Kidney tubule cell (primary cell): Measurements from ENCODE around the gene AFF3.
A peak's percentile ranks its signal among the peaks of the same experiment; 100 is the strongest.
"Not testable (repeated sequence)": the region's sequence is repeated elsewhere in the genome, so short reads cannot be mapped to it uniquely, and the experiment has no call there.

ENCODE experiments used
- DNase-seq: peaks from one replicate; pipeline ENCODE4 v3.0.0-alpha.2; 2018; ENCODE audit warnings: low spot score

Gene AFF3

DNA sequence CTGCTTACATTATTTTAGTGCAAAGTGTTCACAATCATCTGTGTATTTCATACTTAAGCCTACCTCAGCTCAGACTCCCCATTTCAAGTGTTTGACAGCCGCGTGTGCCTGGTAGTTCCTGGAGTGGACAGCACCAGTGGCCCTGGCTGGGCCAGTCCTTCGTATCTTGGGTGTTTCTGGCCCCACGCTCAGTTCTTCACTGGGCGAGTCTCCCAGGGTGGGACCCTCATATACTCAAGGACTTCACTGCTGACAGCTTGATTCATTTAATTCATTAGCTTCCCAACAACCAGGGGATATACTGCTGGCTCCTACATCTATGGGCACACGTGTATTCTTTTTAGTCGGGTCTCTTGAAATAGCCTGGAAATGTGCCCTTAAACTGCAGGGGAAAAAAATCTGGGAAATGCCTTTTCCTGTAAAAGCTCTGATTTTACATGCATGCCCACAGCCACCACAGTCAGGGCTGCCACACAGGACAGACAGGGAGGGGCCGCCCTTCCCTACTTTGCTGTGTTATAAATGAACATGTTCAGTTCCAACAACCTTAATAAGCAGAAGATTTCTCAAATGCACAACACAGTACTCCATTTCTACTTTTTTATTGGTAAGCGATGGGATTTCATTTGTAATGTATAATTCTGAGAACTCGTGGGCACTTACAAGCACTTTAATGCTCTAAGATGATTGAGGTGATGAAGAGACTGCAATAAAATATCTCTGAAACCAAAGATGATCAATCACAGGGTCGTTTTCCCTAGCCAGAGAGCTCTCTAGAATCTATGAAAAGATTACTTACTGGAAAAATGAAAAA, 447.1 kb downstream of the AFF3 start:
- DNase-seq, result no peak

DNA sequence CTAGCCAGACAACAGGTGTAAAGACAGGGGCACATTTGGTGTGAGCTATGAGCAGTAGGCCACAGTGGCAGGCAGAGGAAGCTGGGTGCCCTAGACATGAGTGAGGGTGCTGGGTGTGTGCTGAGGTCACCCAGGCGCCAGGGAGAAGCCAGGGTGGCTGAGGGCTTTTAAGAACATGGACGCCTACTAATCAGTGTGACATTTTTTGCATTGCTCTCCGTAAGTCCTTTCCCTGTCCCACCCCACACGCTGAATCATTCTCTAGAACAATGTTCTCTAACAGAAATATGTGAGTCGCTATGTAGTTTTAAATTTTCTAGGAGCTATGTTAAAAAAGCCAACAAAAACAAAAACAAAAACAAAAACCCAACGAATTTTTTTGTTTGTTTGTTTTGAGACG, 448.1 kb downstream of the AFF3 start:
- DNase-seq, result no peak

DNA sequence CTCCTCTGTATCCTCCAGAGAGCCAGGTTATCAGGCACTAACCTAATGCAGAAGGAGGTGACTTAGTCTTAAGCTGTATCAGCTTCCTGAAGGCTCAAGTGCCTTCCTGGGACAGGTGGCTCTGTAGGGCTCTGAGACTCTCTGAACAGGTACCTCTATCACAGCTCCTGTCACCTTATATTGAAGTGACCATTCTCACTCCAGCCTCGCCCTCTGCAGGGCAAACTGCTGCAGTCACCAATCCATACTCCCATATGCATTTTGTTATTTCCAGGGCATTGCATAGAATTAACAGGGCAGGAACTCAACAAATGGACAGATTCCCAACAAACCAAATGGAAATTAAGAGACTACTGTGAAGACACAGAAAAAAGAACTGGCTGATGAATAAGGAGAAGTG, 449.6 kb downstream of the AFF3 start:
- DNase-seq, result no peak

DNA sequence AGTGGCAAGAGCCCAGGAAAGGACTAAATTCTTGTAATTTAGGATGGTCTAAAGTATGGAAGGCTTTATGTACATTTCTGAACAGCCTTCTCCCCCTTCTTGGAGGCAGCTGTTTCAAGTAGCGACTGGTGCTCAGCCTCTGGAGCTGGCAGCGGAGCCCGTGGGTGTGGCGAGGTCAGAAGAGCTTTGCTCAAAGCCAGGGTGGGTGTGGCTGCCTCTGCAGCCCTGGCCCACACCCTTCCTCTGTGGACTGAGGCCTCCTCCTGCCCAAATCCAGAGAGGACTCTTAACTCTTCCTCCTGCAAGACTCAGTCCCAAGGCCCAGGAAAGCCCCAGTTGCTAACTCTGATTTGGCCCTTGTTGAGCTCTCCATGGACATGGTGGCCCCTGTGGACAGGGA, 450.5 kb downstream of the AFF3 start:
- DNase-seq, result no peak

DNA sequence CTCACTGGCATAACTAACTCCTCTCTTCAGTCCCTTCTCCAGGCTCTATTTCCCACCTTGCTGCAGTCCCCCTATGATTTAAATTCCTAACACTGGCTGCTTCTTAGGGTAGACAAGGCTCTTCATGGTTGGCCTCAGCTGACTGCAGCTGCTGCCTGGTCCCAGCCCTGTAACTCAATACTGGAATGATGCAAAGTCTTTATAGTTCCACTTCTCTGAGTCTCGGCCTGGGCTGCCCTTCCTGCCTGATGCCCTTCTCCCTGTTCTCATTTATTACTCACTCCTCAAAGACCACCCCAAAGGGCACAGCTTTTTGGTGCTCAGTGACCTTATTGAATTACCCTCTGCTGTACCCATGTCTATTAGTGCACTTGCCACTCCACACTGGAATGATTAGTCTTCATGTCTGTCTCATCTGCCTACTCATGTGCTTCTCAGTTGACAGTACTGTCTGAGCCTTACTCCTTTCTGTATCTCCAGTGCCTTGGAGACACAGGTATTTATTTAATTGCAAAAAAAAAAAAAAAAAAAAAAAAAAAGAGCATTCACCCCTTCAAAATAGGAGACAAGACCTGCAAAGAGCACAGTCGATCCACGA, 453.1 kb downstream of the AFF3 start:
- DNase-seq, result no peak

DNA sequence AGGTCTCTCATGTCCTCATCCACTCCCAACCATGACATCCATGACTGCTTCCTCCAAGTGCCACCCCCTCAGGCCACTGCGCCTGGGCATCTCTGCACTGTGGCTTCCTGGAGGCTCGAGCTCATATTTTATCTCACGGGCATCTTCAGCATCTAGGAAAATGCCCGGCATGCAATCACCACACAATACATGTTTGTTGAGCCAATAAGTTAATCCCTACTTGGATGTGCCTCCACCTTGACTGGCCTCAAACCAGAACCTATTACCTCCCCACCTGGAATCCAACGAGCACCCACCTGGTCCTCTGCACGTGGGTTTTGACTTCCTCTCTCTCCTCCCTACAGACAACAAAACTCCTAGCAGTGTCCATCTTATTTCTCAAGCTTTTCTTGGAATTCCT, 453.7 kb downstream of the AFF3 start:
- DNase-seq, result no peak

DNA sequence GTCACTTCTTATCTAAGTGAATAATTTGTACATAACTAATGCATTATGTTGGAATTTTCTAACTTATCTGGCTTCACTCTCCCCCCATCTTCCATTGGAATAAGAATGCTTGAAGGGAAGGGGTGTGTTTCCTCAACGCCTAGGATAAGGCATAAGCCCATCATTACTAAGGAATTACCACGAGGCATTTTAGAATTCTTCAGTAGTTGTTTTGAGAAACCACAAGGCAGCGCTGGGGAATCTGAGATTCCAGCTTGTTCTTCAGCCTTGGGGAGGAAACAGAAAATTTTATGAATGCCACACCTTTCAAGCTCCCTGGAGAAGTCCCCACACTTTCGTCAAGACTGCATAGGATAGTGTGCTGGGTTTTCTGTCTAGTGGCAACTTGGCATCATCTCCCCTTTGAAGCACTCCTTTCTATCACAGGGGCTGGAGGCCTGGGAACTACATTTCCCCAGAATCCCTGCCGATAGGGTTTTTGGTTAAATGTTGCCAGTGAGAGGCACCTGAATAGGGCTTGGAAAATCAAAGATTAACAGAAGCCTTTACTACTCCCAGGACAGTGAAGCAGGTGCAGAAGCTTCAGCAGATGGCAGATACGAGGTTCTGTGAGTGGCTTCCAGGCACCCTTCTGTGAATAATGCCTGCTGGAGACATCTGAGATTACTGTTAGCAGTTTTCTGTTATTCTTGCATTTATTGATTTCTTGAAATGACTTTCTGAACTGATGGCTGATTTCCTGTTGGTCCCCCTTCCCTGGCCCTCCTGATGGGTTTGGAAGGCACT, 459.9 kb downstream of the AFF3 start:
- no peak for DNase-seq

DNA sequence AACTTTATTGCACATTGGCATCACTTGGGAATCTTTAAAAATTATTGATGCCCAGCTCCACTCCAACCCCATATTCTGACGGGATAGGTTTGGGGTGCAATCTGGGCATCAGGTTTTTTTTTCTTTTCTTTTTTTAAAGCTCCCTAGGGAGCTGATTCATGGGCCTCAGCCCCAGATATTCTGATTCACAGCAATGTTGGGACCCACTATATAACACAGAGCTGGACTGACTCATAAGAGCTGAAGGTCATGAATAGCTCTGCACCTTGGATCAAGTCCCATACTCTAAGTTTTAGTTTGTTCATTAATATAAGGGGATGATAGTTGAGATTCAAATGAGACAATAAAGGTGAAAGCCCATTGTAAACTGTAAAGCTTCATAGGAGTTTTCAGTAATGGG, 461.4 kb downstream of the AFF3 start:
- peak; percentile 34 for DNase-seq

DNA sequence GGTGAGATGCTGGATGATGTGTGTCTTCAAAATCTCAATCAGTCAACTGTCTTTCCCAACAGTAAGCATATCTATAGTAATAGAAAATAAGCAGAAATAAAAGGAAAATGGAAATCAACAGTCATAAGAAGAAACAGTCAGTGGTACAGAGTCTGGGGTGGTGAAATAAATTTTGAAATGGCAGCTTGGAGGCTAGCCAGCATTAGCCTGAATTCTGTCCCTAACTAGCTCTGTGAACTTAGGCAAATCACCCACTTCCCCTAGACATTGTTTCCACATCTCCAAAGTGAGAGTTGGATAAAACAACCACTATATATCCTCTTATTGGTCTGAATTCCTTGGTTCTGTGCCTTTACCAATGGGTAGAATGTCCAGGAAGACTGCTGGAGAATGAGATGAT, 462.9 kb downstream of the AFF3 start:
- no peak for DNase-seq

DNA sequence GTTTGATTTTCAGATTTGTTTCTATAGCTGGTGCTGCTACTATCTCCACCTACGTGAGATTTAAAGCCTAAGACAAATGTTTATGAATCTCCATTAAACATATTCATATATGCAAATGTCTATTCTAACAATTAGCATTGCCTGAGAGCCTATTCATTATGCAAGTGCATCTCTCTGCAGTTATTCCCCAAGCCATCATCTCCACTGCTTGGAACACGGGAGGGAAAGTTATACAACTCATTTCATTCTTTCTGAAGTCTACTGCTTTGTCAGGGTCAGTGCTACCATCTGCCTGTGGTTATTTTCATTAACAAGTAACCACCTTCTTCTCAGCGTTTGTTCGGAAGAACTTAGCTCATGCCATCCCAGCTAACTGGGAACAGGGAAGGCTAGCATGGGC, 463.8 kb downstream of the AFF3 start:
- no peak for DNase-seq

DNA sequence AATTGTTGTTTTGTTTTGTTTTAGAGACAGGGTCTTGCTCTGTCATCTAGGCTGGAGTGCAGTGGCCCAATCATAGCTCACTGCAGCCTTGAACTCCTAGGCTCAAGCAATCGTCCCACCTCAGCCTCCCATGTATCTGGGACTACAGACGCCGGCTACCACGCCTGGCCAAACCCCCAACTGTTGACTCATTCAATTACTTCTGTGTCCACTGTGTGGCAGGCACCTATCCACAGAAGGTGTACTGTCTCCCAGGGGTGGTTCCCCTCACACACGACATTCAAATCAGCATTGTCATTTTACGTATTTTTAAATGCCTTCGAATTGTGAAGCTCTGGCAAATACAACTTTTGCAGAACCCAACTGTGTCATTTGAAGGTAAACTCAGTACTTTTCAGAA, 464.6 kb downstream of the AFF3 start:
- DNase-seq, result no peak

DNA sequence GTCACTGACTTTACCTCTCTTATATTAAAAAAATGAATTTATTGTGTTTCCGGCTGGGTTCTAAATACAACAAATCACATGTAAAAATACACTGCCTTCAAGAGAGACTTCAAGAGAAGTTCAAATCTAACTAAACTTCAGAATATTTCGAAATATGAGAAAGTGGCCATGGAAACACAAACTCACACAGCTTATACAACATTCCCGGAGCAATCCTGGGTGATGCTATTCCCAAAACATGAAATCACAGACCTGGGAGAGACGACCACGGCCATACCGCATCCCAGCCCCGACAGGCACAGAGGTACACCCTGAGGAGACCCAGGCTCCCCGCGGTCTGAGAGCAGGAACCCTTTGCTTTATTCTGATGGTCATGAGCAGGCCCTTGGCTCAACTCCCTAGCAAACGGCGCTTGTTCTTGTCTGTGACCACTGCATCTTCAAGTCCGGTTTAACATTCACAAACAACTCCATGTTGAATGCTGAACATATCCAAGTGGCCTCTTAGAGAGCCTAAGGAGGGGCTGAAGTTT, 467.2 kb downstream of the AFF3 start:
- DNase-seq, result no peak

DNA sequence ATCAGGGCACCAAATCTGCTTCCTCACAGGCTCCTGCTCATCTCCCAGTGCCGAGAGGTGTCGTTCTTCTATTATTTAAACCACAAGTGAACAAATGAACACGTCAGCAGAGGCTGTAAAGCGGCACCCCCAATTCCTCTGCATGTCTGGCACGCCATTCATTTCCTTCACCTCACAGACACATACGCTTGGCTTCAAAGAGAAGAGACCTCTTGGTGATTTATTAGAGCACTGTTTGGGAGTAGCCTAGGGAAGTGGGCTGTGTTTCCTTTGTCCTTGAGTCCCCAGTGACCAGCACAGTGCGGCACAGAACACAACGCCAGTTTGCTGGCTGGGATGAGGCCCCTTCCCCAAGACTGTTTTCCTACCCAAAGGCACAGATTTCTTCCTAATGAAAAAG, 468.3 kb downstream of the AFF3 start:
- DNase-seq, result no peak

DNA sequence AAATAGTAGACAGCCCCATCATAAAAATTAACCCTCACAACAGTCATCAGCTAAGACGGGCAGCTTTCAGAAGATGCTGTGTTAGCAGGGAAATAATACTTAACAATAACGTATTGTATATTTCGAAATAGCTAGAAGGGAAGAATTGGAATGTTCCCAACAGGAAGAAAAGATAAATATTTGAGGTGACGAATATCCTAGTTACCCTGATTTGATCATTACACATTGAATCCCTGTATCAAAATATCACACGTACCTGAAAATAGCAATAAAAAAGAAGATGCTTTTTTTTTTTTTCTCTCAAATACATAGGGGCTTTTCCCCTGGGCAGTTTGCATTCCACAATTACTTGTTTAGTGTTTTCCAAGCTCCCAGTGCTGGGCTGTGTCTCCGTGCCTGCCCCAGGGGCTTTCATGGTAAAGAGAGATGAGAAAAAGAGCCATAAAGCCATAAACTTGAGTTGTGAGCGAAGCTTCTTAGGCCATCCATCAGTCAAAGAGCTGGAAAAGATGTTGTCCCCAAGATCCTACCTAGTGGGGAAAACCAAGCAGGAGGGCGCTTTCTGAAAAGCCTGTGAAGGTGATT, 469.5 kb downstream of the AFF3 start:
- DNase-seq, result no peak

DNA sequence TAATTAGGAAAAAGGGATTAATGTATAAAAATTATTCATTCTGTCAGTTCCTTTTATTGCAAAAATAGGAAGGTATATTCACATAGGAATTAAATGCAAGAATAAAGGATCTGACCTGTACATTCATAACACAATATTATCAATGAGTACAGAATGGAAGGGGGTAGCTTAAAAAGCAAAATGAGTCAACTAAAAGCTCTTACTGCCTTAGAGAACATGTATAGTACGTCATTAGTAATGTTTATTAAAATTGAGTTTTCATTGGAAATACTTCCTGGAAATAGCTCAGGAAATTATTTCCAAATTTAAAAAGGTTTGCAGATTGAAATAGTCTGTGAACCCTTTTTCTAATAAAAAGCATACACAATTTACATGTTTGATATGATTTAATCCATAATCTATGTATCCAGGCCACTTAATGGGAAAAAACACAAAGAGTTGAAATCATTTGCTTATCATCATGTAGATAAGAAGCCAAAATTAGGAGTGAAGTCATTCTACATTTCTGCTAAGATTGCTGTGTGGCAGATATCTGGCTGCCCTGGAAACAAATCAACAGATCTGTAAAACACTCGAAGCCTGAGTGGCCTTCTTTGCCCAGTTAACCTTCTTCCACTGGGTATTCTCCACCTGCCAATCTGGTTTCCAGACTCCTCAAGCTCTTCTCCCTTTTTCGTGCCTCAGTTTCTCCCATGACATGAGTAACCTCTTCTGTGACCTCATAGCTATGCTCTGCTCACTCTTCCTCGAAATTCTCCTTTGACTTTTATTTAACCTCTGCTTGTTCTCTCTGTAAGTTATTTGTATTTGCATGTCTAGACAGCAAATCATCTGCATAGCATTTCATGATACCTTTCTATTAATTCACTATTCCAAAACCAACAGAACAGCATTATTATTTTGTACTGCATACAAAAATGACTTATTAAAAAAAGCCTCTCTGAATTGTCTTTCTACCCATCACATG, 471.3 kb downstream of the AFF3 start:
- no peak for DNase-seq

DNA sequence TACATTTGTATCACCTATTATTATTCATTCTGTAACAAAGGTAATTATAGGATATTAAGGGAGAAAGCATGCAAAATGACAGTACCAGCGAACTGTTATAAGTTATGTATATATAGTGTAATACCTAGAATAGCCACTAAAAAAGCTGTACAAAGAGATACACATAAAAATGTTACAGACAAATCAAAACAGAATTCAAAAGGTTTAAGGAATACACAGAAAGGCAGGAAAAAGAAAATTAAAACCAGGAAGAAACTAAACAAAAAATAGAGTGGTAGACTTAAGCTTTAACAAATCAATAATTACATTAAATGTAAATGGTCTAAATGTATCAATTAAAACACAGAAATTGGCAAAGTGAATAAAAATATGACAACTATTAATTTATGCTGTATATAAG, 476.1 kb downstream of the AFF3 start:
- DNase-seq, result no peak

DNA sequence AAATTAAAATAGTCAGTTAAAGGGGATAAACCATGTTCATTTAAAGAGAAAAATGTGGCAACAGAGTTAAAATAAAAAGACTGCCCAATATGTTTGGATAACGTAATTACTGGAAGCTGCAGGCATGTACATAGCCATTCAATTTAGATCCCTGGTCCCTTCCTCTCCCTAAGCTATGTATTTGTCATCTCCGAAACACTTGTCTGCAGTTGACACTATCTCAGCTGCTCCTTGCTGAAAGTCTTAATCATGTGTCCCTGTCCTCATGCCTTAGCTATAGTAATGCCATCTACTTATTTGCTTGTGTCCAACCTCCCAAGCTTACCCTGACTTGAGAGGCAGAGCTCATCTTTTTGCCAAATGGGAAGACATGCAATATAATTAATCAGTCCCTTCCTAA, 478.7 kb downstream of the AFF3 start:
- no peak for DNase-seq

DNA sequence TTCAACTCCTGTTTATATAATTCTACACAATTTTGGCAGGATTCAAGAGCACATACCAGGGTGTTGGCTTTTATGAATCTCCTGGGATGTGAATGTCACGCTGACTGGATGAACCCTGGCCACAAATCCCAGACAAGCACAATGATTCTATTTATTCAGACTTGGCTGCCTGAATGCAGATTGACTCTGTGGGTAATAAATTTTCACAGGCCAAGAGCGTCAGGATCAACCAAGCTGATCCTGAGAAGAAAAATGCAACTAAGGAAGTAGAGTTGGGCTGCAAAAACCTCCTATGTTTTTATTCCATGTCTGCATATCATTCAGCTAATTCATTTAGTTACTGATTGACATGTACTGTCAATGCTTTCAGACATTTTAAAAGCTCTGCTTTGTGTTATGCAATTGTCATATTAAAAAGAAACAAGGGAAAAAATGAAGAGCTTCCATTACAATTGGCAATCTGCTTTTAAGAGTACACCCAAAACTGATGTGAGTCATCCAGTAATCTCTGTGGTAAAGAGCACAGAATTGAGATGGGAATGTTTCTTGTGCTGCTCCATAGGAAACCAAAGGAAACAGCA, 479.5 kb downstream of the AFF3 start:
- peak; percentile 95 for DNase-seq

DNA sequence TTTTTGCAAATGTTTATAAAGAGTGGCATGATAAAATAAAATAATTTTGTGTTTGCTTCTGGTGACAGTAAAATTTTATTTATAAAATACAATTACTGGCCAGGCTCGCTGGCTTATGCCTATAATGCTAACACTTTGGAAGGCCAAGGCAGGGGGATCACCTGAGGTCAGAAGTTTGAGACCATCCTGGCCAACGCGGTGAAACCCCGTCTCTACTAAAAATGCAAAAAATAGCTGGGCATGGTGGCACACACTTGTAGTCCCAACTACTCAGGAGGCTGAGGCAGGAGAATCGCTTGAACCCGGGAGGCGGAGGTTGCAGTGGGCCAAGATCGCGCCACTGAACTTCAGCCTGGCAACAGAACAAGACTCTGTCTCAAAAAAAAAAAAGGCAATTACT, 480.6 kb downstream of the AFF3 start:
- not testable (repeated sequence) for DNase-seq

DNA sequence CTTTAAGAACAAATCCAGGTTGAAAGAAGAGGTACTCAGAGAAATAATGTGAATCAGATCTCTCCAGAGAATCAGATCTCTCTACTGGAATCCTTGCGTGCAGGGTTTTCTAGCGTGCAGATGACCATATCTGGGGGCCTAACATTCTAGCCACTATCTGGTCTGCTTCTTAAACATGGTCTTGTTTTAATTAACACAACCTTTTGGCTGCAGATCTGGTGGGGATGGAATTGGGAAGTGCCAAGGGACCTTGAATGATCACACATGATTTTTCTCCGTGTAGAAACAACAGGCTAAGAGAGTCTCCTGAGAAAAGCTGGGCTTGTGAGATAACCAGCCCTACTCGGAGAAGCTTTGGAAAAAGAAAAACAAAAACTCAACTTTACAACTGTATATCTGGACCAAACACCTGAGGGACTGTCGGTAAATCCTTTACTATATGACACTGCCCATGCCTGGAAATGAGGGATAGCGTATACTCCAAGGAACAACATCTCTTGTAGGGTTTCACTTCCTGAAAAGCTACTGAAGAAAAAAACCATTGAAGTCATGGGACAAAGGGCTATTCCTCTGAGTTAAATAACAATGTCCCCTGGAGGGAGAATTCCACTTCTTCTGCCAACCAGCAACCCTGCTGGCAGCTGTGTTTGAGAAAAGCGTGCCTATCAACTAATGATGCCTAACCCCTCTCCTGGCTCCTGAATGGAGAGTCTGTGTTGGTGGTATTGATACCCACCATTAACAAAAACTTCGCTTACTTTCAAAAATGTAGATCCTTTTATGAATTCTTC, 481.6 kb downstream of the AFF3 start:
- DNase-seq, result no peak
